Endometrium (tissue), 2 donors: Measurements from ENCODE around the gene ZNF644.
"Not testable (repeated sequence)": the region's sequence is repeated elsewhere in the genome, so short reads cannot be mapped to it uniquely, and the experiment has no call there.

Experiments
- FAIRE-seq: peaks from 2 replicates; lab custom pipeline; 2012; peaks lifted over from hg19 to GRCh38; lab: Jason Lieb, UNC
- donor health status: control.
- donor health status: control.

Gene ZNF644

GRCh38 chr1:90925928-90926869 is 95.6 kb downstream of the ZNF644 start:
- FAIRE-seq = no peak

DNA sequence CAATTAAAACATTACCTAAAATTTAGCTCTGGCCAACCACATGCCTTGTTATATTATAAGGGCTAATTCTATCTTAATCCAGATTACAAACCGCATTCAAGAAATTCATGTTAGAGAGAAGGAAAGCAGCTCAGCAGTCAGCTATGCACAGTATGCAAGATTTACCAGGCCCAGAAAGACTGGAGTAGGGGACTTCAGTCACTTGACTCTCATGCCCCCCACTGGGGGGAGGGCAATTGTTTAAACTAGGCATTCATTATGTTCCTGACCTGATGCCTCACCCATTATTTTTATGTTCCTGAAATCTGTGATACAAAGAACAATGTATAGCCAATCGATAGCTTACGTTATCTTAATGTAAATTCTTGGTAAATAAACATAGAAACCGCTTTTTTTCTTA is 96.9 kb downstream of the ZNF644 start:
- FAIRE-seq = no peak

GRCh38 chr1:90922996-90923395 is 98.8 kb downstream of the ZNF644 start:
- FAIRE-seq = no peak

DNA sequence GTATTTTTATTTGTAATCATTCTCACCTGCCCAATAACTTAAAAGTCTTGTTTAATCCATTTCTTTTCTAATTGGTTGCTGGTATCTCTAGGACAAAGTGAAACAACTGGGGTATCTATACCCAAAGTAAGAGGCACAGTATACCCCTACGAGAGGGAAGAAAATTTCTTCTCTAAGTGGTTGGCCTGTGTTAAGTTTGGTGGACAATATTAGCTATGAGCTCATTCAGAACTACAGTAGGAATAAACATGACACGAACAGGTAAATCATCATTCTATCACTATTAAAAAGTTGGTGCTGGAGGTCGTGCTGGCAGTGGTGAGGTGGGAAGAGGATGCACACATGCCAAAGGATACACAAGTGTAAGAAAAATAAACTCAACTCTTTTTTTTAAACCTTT is 99.6 kb downstream of the ZNF644 start:
- FAIRE-seq = no peak

GRCh38 chr1:90919900-90920299 is 101.9 kb downstream of the ZNF644 start:
- no peak for FAIRE-seq

GRCh38 chr1:90919190-90919719 is 102.6 kb downstream of the ZNF644 start:
- FAIRE-seq = no peak

- FAIRE-seq = peak; percentile 63
These were observed 110.5 kb downstream of the ZNF644 start for GRCh38 chr1:90911353-90911752.

- FAIRE-seq = no peak
These were observed 119.2 kb downstream of the ZNF644 start for GRCh38 chr1:90902672-90903071.

GRCh38 chr1:90899263-90899662 is 122.6 kb downstream of the ZNF644 start:
- FAIRE-seq = no peak

DNA sequence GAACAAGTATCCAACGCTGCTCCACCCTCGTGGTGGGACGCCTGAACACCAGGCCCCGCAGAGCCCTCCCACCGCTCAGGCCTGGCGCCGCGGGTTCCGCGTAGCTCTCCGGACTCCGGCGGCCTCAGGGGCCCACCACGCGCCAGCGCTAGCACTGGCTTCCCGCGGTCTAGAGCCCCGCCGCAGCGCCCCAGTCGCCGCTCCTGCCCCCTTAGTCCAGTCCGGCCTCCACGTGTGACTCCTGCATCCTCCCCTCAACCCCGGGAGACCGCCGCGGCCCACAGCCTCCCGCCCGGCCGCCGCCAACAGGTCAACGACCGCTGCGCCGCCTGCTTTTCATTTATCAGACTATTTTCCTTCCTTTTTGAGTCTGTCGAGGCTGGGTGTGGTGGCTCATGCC is 128.2 kb downstream of the ZNF644 start:
- FAIRE-seq = not testable (repeated sequence)

DNA sequence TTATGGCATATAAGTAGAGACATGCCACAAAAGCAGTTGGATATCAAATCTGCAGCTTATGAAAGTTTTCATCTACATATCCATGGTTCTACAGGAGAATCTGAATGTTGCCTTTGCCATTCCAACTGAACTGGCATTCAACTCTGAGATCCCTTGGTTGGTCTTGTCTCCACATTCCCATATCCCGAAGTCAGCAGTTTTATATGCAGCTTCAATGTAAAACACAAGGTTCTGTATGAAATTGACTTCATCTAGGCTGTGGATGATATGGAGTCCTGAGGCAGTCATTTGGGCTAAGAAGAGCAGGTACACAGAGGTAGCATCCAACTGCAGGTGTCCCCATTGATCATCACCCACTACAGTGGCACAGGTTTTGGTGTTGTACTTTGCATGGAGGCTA is 129.0 kb downstream of the ZNF644 start:
- not testable (repeated sequence) for FAIRE-seq

- FAIRE-seq = not testable (repeated sequence)
These were observed 129.6 kb downstream of the ZNF644 start for GRCh38 chr1:90892196-90892595.

DNA sequence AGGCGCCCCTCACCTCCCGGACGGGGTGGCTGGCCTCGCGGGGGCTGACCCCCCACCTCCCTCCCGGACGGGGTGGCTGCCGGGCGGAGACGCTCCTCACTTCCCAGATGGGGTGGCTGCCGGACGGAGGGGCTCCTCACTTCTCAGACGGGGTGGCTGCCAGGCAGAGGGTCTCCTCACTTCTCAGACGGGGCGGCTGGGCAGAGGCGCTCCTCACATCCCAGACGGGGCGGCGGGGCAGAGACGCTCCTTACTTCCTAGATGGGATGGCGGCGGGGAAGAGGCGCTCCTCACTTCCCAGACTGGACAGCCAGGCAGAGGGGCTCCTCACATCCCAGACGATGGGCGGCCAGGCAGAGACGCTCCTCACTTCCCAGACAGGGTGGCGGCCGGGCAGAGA is 130.1 kb downstream of the ZNF644 start:
- FAIRE-seq = not testable (repeated sequence)

- no peak for FAIRE-seq
These were observed 139.6 kb downstream of the ZNF644 start for GRCh38 chr1:90882221-90882620.

DNA sequence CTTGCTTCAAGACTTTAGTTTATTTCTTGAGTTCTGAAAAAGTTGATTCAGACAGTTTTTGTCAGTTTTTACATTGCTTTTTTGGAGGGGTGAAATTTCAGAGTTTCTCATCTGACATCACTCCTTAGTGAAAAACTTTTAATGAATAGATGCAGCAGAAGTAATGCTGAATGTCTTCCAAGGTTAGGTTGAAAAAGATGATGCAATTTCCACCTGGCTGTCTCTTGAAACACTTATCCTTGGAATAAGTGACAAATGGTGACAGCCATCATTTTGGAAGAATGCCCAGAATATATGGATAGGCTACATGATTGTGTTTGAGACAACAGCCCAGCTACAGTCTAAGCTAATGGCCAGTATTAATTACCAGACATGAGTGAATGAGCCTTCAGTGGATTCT is 140.8 kb downstream of the ZNF644 start:
- no peak for FAIRE-seq

DNA sequence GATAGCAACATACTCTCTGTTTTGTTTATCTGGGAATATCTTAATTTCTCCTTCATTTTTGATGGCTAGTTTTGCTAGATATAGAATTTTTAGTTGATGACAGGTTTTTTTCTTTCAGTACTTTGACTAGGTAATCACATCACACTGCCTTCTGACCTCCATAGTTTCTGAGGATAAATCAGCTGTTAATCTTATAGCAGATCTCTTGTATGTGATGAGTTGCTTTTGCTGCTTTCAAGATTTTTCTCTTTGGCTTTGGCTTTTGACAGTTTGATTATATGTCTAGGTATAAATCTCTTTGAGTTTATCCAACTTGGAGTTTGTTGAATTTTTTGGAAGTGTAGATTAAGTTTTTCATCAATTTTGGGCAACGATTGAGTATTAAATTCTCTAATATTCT is 142.6 kb downstream of the ZNF644 start:
- FAIRE-seq = no peak

- FAIRE-seq = no peak
These were observed 145.7 kb downstream of the ZNF644 start for GRCh38 chr1:90876101-90876500.
